CD14-positive monocyte (primary cell): ENCODE data around the gene ZDHHC7. TPM values are rescaled to one million over a fixed set of nuclear protein-coding genes. Genes with fewer than 3 reads are reported as not detected.

Source experiments
- DNase-seq, 3 donors: peaks; one replicate each; pipeline ENCODE4 v3.0.0-alpha.2; 2011 to 2022
- H2AFZ ChIP-seq: 2 replicates; pipeline ENCODE4 v1.6.0; 2012; ENCODE audit warnings: mild to moderate bottlenecking, low read depth, low read length, inconsistent platforms; ENCODE audit not compliant: insufficient read depth, poor library complexity, severe bottlenecking
- H3K27ac ChIP-seq, 2 donors: 1 replicate in 1 of 2; 2 replicates in 1 of 2; pipeline ENCODE4 v1.5.1; 2012 to 2013; ENCODE audit warnings: low read length in 2 of 2, control low read depth in 1 of 2, inconsistent platforms in 1 of 2, low read depth in 1 of 2, mild to moderate bottlenecking in 1 of 2
- H3K27me3 ChIP-seq, 2 donors: one replicate each; pipeline versions ENCODE4 v1.6.0 to v1.6.1; 2011 to 2013; ENCODE audit warnings: low read length in 2 of 2; ENCODE audit not compliant: control insufficient read depth in 2 of 2, insufficient read depth in 2 of 2
- H3K36me3 ChIP-seq, 2 donors: replicated peaks in 1 of 2; 1 replicate in 1 of 2; 2 replicates in 1 of 2; pipeline versions ENCODE4 v1.5.1 to v1.6.1; 2012 to 2013; ENCODE audit warnings: low read length in 2 of 2, control low read depth in 1 of 2, inconsistent platforms in 1 of 2, mild to moderate bottlenecking in 1 of 2; ENCODE audit not compliant: insufficient read depth in 2 of 2, control insufficient read depth in 1 of 2
- H3K4me1 ChIP-seq, 2 donors: 1 replicate in 1 of 2; 2 replicates in 1 of 2; pipeline versions ENCODE4 v1.5.1 to v1.6.1; 2012 to 2013; ENCODE audit warnings: low read length in 2 of 2, control low read depth in 1 of 2, inconsistent platforms in 1 of 2, mild to moderate bottlenecking in 1 of 2, moderate library complexity in 1 of 2; ENCODE audit not compliant: insufficient read depth in 2 of 2, control insufficient read depth in 1 of 2
- H3K4me2 ChIP-seq: replicated peaks from 2 replicates; pipeline ENCODE3; 2012; ENCODE audit warnings: low read length, moderate library complexity, mild to moderate bottlenecking; ENCODE audit not compliant: poor library complexity, severe bottlenecking; ENCODE audit errors: extremely low read depth
- H3K4me3 ChIP-seq, 3 experiments: fragments of 200-600 bp in 1 of 3; sonication (generic) in 1 of 3; replicated peaks in 1 of 3; 1 replicate in 2 of 3; 2 replicates in 1 of 3; pipeline ENCODE4 v1.5.1; 2011 to 2013; ENCODE audit warnings: low read length in 3 of 3, mild to moderate bottlenecking in 3 of 3, control low read depth in 2 of 3, low read depth in 2 of 3, inconsistent platforms in 1 of 3, moderate library complexity in 1 of 3
- H3K79me2 ChIP-seq: 2 replicates; pipeline ENCODE4 v1.6.0; 2012; ENCODE audit warnings: mild to moderate bottlenecking, control low read depth, inconsistent platforms, low read length, moderate library complexity; ENCODE audit not compliant: insufficient read depth
- H3K9ac ChIP-seq: 2 replicates; pipeline ENCODE4 v1.6.0; 2017; ENCODE audit warnings: low read length, mild to moderate bottlenecking; ENCODE audit not compliant: insufficient read depth, poor library complexity, severe bottlenecking
- H3K9me3 ChIP-seq, 2 donors: replicated peaks in 1 of 2; 1 replicate in 1 of 2; 2 replicates in 1 of 2; pipeline versions ENCODE4 v1.5.1 to v1.6.1; 2012 to 2013; ENCODE audit warnings: low read length in 2 of 2, control low read depth in 1 of 2; ENCODE audit not compliant: control insufficient read depth in 1 of 2, insufficient read depth in 1 of 2
- H4K20me1 ChIP-seq: 2 replicates; pipeline ENCODE4 v1.6.0; 2012; ENCODE audit warnings: mild to moderate bottlenecking, low read length, control low read depth, moderate library complexity; ENCODE audit not compliant: insufficient read depth
- H3K27ac Mint-ChIP-seq, 7 donors: one replicate each; pipeline ENCODE4 v1.8.0; 2020; ENCODE audit warnings: mild to moderate bottlenecking in 7 of 7, mixed read lengths in 7 of 7, moderate library complexity in 6 of 7, inconsistent platforms in 2 of 7
- H3K27me3 Mint-ChIP-seq, 3 donors: one replicate each; pipeline ENCODE4 v1.8.0; 2021 to 2022; ENCODE audit warnings: low read depth in 3 of 3, mild to moderate bottlenecking in 3 of 3, mixed read lengths in 3 of 3, moderate library complexity in 3 of 3, inconsistent platforms in 1 of 3
- H3K36me3 Mint-ChIP-seq, 2 donors: one replicate each; pipeline ENCODE4 v1.8.0; 2020; ENCODE audit warnings: mixed read lengths in 2 of 2, inconsistent platforms in 1 of 2, mild to moderate bottlenecking in 1 of 2
- H3K4me1 Mint-ChIP-seq: one replicate; pipeline ENCODE4 v1.8.0; 2020; ENCODE audit warnings: mild to moderate bottlenecking, mixed read lengths
- H3K4me3 Mint-ChIP-seq, 2 donors: one replicate each; pipeline ENCODE4 v1.8.0; 2020; ENCODE audit warnings: mild to moderate bottlenecking in 2 of 2, mixed read lengths in 2 of 2, moderate library complexity in 1 of 2
- H3K9me3 Mint-ChIP-seq, 7 donors: one replicate each; pipeline ENCODE4 v1.8.0; 2020 to 2022; ENCODE audit warnings: mixed read lengths in 7 of 7, mild to moderate bottlenecking in 6 of 7, moderate library complexity in 6 of 7, inconsistent platforms in 2 of 7
- WGBS: methylation state at CpG from one replicate; pipeline ENCODE4 v1.1.5; 2013; ENCODE audit warnings: missing lambda C conversion rate; ENCODE audit not compliant: insufficient coverage; 5-methylcytosine and 5-hydroxymethylcytosine counted together
- intact Hi-C, 2 donors: fragments of 100-400 bp; cut with micrococcal nuclease; formaldehyde crosslinking; loops; one replicate each; pipeline versions ENCODE4 v1.15.0 to v1.15.1; 2023
- polyA plus RNA-seq, 3 donors: library from polyadenylated mRNA; depleted of rRNA in 1 of 3; unstranded in 2 of 3; stranded (reverse) in 1 of 3; fragments of 300-500 nt in 2 of 3; fragments of >200 nt in 1 of 3; fragmentation: Illumina TruSeq in 2 of 3; gene quantifications; 1 replicate in 2 of 3; 2 replicates in 1 of 3; pipeline ENCODE4 v1.2.3, GENCODE V29; 2012 to 2021
- TF ChIP-seq, protein P1 (sequence below): fragments of 200-600 bp; IDR thresholded peaks from one replicate; pipeline ENCODE4 v1.8.0; 2022; ENCODE audit warnings: antibody characterized with exemption, mild to moderate bottlenecking

ZDHHC7 gene
- polyA plus RNA-seq, 3 donors: 99.7 to 189 (median 129) TPM

DNA sequence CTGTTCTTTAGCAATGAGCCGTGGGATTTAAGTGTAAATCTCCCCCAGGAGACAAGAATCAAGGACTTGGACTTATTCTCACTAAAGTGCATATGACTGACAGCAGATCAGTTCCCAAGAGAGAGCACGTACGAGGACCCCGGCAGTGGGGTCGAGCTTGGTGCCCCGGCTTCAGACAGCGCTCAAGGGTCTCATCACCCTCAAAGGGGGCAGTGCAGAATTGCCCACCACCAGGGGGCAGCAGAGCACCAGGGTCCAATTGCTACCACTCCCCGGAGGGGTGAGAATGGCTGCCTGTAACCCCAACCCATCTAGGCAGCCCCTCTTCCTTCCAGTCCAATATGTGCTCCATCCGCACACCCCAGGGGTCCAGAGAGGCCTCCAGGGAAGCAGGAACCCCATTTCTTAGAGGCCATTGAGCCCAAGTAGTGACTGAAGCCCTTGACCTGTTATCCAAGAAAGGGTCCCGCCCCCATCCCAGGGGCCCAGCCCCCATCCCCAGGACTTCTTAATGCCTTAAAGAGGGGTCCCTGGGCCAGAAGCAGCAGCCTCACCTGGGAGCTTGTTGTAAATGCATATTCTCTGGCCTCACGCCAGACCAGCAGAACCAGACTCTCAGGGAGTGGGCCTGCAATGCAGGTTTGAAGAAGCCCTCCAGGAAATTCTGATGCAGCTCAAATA, 86.1 kb downstream of the ZDHHC7 start:
- H3K27ac Mint-ChIP-seq: no peak overlapping the region
- H3K4me3 Mint-ChIP-seq: no peak overlapping the region
- no peak overlapping the region for H3K4me2 ChIP-seq
- peaks cover 4 to 28% of the 10 kb centered on the region in 2 donors for H3K4me1 ChIP-seq
- H3K4me3 ChIP-seq: no peak overlapping the region
- peaks cover 4 to 9% (median 7%) of the 10 kb centered on the region in 3 donors for H3K27me3 Mint-ChIP-seq
- DNase-seq: peak; percentile 42 to 71 (median 67)
- no peaks in the 10 kb centered on the region for H3K79me2 ChIP-seq
- H4K20me1 ChIP-seq: no peaks in the 10 kb centered on the region
- WGBS: 48% methylated on average over 10 of the region's 11 CpGs
- H3K36me3 Mint-ChIP-seq: peaks cover 0 to 6% of the 10 kb centered on the region in 2 donors
- TF ChIP-seq, protein P1, sequence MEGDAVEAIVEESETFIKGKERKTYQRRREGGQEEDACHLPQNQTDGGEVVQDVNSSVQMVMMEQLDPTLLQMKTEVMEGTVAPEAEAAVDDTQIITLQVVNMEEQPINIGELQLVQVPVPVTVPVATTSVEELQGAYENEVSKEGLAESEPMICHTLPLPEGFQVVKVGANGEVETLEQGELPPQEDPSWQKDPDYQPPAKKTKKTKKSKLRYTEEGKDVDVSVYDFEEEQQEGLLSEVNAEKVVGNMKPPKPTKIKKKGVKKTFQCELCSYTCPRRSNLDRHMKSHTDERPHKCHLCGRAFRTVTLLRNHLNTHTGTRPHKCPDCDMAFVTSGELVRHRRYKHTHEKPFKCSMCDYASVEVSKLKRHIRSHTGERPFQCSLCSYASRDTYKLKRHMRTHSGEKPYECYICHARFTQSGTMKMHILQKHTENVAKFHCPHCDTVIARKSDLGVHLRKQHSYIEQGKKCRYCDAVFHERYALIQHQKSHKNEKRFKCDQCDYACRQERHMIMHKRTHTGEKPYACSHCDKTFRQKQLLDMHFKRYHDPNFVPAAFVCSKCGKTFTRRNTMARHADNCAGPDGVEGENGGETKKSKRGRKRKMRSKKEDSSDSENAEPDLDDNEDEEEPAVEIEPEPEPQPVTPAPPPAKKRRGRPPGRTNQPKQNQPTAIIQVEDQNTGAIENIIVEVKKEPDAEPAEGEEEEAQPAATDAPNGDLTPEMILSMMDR: peak; percentile 98
- H3K9me3 ChIP-seq: no peaks in the 10 kb centered on the region
- peaks cover 19% of the 10 kb centered on the region for H3K4me1 Mint-ChIP-seq
- H3K27ac ChIP-seq: no peak overlapping the region
- intact Hi-C loops: loop anchor here (2.0 to 5.0 kb wide), 2 partner anchors 46 to 47 kb away; no protein-coding TSS in a partner anchor
- H3K27me3 ChIP-seq: no peaks in the 10 kb centered on the region
- peaks cover 0 to 2% (median 0%) of the 10 kb centered on the region in 7 donors for H3K9me3 Mint-ChIP-seq
- no peak overlapping the region for H3K9ac ChIP-seq
- peak overlapping the region; percentile 45 for H2AFZ ChIP-seq
- H3K36me3 ChIP-seq: no peaks in the 10 kb centered on the region

DNA sequence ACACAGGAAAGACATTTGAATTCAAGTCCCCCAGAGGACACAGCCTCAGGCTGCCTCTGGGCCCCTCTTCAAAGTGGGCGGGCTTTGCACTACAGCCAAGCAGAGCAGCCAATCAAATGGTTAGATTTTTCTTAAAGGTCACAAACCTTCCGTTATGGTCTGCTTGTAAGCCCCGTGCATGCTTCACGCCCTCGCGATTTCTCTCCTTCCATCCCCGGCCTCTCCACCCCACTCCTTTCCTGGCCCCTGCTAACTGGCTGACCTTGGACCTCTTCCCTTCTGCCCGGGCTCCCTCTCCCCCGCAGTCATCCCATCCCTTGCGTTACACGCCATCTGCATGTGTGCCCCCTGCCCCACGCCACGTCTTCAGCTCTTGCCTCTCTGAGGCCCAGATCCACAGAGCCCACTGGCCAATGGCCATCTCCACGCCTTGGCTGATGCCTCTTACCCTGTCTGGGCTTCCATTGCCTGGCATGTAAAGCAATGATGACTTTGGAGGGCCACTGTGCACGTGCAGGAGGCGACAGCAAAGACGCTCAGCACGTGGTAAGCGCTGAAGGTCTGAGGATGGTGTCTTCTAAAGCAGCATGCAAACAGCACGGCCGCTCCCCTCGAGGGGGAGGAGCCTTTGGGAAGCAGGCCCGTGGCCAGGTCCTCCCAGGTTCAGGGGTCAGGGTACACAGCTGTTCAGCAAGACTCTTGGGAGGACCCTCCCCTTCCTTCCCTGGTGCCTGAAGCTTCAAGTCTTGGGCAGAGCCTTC, 86.8 kb downstream of the ZDHHC7 start:
- Histone ChIP-seq H3K27me3 (no peaks in the 10 kb centered on the region), H3K27ac (no peak overlapping the region), H4K20me1 (no peaks in the 10 kb centered on the region), H3K9ac (no peak overlapping the region), H2AFZ (peak overlapping the region; percentile 45), H3K4me2 (no peak overlapping the region), H3K79me2 (no peaks in the 10 kb centered on the region), H3K9me3 (no peaks in the 10 kb centered on the region), H3K4me3 (no peak overlapping the region), H3K36me3 (no peaks in the 10 kb centered on the region), H3K4me1 (peaks cover 4 to 28% of the 10 kb centered on the region in 2 donors)
- peaks cover 0 to 2% (median 0%) of the 10 kb centered on the region in 7 donors for H3K9me3 Mint-ChIP-seq
- H3K4me3 Mint-ChIP-seq: no peak overlapping the region
- H3K27ac Mint-ChIP-seq: no peak overlapping the region
- peaks cover 0 to 6% of the 10 kb centered on the region in 2 donors for H3K36me3 Mint-ChIP-seq
- intact Hi-C loops: loop anchor here (2.0 to 5.0 kb wide), 2 partner anchors 46 to 48 kb away; no protein-coding TSS in a partner anchor
- no peak for DNase-seq
- H3K4me1 Mint-ChIP-seq: peaks cover 23% of the 10 kb centered on the region
- TF ChIP-seq, protein P1: no peak
- 86% methylated on average over 19 of the region's 23 CpGs for WGBS
- H3K27me3 Mint-ChIP-seq: peaks cover 4 to 9% (median 5%) of the 10 kb centered on the region in 3 donors

Other genes starting within 250 kb of the ZDHHC7 start
- 10 to 100 TPM; 40.7 to 90.4 (median 69.0) TPM for gene CRISPLD2, start 191.6 kb downstream of the ZDHHC7 start, polyA plus RNA-seq
- gene KIAA0513, start 16.3 kb upstream of the ZDHHC7 start, polyA plus RNA-seq: 10 to 100 TPM; 21.4 to 77.5 (median 32.7) TPM
- not detected for gene CIBAR2, start 100.9 kb upstream of the ZDHHC7 start, polyA plus RNA-seq